ENCODE data around the gene PPP2R3B. TPM values are rescaled to one million over a fixed set of nuclear protein-coding genes. Genes with fewer than 3 reads are reported as not detected.

Gene PPP2R3B
- total and polyA plus RNA-seq, 2 of the 13 experiments (the other 11 are each of a cell fraction or from before 2014, with no cell fraction given): 17.0 to 21.4 TPM

DNA sequence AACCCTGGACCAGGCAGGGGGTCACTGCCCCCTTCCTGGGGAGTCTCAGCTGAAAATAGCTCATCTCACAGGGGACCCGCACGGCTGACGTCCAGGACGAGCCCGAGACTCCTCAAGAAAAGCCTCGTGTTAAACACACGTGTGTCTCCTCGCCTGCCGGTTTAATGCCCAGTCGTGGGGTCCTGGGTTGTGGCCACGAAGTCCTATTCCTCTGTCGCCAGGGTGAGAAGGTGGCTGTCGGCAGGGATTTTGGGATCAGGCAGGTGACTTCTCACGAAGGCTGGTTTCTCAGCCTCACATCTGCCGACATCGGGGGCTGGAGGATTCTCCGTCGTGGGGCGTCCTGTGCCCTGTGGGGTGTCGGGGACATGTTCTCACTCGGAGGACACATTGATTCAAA lies 44.3 kb upstream of the PPP2R3B start:
- ATAC-seq (no peak), DNase-seq (ENCODE audit: low spot score) (no peak), FAIRE-seq (no peak)
- Histone ChIP-seq H3K4me3 (replicated peaks in 1 of 3; ENCODE audit: insufficient read depth in 1 of 3, low read depth in 2 of 3, low read length in 3 of 3) (no peak overlapping the region), H2AFZ (ENCODE audit: low read length) (no peak overlapping the region), H3K36me3 (replicated peaks in 1 of 2; ENCODE audit: control insufficient read depth in 1 of 2, insufficient read depth in 2 of 2, low read length in 2 of 2) (no peaks in the 10 kb centered on the region), H3K9ac (ENCODE audit: insufficient read depth, low read depth, low read length) (no peak overlapping the region), H4K20me1 (ENCODE audit: insufficient read depth, low read length) (no peaks in the 10 kb centered on the region), H3K27me3 (ENCODE audit: control insufficient read depth in 1 of 2, insufficient read depth in 2 of 2, low read length in 2 of 2) (peaks cover 2 to 18% of the 10 kb centered on the region in 2 experiments; a peak in 4 of 5 replicates), H3K27ac (ENCODE audit: extremely low read length, insufficient read depth, low read length) (no peak overlapping the region), H3K4me1 (ENCODE audit: insufficient read depth, low read length) (no peaks in the 10 kb centered on the region), H3K79me2 (ENCODE audit: insufficient read depth, low read length) (no peaks in the 10 kb centered on the region), H3K4me2 (ENCODE audit: low read depth, low read length) (no peak overlapping the region), H3K9me3 (ENCODE audit: low read length) (no peaks in the 10 kb centered on the region)
- BruUV-seq (replicated peaks): no TSS peak
- 44% methylated on average over 17 of the region's 21 CpGs for WGBS (ENCODE audit: low lambda C conversion rate)
- ChIA-PET POLR2A (no interaction called here), CTCF (ENCODE audit: low intra/inter-chr PET ratio, low total read pairs) (no interaction called here)
- in situ Hi-C loops (cut with HindIII; ENCODE audit: extremely low pct_ligation_motif_present, low pct_unique_long_range_greater_than_20kb): no loop called here
- intact Hi-C loops (cut with micrococcal nuclease; ENCODE audit: unreplicated experiment): no loop called here
- TF ChIP-seq E2F1 (CRISPR knock-in tag; IDR thresholded peaks at IDR 0.05): no peak
- TF ChIP-seq, protein P1, sequence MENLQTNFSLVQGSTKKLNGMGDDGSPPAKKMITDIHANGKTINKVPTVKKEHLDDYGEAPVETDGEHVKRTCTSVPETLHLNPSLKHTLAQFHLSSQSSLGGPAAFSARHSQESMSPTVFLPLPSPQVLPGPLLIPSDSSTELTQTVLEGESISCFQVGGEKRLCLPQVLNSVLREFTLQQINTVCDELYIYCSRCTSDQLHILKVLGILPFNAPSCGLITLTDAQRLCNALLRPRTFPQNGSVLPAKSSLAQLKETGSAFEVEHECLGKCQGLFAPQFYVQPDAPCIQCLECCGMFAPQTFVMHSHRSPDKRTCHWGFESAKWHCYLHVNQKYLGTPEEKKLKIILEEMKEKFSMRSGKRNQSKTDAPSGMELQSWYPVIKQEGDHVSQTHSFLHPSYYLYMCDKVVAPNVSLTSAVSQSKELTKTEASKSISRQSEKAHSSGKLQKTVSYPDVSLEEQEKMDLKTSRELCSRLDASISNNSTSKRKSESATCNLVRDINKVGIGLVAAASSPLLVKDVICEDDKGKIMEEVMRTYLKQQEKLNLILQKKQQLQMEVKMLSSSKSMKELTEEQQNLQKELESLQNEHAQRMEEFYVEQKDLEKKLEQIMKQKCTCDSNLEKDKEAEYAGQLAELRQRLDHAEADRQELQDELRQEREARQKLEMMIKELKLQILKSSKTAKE (CRISPR knock-in tag; IDR thresholded peaks at IDR 0.05; ENCODE audit: borderline replicate concordance): no peak
- no peak for TF ChIP-seq PHF5A (CRISPR knock-in tag; IDR thresholded peaks at IDR 0.05; ENCODE audit: low read depth, unreplicated experiment)
- no peak for TF ChIP-seq ZFP1 (CRISPR knock-in tag; IDR thresholded peaks at IDR 0.05)
- TF ChIP-seq, protein P2, sequence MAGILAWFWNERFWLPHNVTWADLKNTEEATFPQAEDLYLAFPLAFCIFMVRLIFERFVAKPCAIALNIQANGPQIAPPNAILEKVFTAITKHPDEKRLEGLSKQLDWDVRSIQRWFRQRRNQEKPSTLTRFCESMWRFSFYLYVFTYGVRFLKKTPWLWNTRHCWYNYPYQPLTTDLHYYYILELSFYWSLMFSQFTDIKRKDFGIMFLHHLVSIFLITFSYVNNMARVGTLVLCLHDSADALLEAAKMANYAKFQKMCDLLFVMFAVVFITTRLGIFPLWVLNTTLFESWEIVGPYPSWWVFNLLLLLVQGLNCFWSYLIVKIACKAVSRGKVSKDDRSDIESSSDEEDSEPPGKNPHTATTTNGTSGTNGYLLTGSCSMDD (CRISPR knock-in tag; IDR thresholded peaks at IDR 0.05): no peak
- TF ChIP-seq GATA4 (IDR thresholded peaks at IDR 0.05; ENCODE audit: borderline replicate concordance, low read depth): no peak
- no peak for TF ChIP-seq ZNF280D (CRISPR knock-in tag; IDR thresholded peaks at IDR 0.05)
- TF ChIP-seq CSRNP2 (CRISPR knock-in tag; conservative IDR thresholded peaks at IDR 0.05; ENCODE audit: low read depth): no peak
- TF ChIP-seq, protein P3, sequence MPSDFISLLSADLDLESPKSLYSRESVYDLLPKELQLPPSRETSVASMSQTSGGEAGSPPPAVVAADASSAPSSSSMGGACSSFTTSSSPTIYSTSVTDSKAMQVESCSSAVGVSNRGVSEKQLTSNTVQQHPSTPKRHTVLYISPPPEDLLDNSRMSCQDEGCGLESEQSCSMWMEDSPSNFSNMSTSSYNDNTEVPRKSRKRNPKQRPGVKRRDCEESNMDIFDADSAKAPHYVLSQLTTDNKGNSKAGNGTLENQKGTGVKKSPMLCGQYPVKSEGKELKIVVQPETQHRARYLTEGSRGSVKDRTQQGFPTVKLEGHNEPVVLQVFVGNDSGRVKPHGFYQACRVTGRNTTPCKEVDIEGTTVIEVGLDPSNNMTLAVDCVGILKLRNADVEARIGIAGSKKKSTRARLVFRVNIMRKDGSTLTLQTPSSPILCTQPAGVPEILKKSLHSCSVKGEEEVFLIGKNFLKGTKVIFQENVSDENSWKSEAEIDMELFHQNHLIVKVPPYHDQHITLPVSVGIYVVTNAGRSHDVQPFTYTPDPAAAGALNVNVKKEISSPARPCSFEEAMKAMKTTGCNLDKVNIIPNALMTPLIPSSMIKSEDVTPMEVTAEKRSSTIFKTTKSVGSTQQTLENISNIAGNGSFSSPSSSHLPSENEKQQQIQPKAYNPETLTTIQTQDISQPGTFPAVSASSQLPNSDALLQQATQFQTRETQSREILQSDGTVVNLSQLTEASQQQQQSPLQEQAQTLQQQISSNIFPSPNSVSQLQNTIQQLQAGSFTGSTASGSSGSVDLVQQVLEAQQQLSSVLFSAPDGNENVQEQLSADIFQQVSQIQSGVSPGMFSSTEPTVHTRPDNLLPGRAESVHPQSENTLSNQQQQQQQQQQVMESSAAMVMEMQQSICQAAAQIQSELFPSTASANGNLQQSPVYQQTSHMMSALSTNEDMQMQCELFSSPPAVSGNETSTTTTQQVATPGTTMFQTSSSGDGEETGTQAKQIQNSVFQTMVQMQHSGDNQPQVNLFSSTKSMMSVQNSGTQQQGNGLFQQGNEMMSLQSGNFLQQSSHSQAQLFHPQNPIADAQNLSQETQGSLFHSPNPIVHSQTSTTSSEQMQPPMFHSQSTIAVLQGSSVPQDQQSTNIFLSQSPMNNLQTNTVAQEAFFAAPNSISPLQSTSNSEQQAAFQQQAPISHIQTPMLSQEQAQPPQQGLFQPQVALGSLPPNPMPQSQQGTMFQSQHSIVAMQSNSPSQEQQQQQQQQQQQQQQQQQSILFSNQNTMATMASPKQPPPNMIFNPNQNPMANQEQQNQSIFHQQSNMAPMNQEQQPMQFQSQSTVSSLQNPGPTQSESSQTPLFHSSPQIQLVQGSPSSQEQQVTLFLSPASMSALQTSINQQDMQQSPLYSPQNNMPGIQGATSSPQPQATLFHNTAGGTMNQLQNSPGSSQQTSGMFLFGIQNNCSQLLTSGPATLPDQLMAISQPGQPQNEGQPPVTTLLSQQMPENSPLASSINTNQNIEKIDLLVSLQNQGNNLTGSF (CRISPR knock-in tag; IDR thresholded peaks at IDR 0.05): no peak

All from HepG2 (cell line).